Thyroid gland (tissue), 4 donors: ENCODE data around the gene PTCRA. TPM values are rescaled to one million over a fixed set of nuclear protein-coding genes. Genes with fewer than 3 reads are reported as not detected.

Experiments
- DNase-seq, 2 donors: peaks; one replicate each; pipeline ENCODE4 v3.0.0-alpha.2; 2019
- H3K27ac ChIP-seq, 3 donors: fragments of 200-600 bp; sonication (generic); 1 replicate in 2 of 3; 2 replicates in 1 of 3; pipeline ENCODE4 v1.5.1; 2016 to 2019; ENCODE audit warnings: mild to moderate bottlenecking in 1 of 3, moderate library complexity in 1 of 3
- H3K27me3 ChIP-seq: fragments of 200-600 bp; sonication (generic); one replicate; pipeline ENCODE4 v1.5.1; 2019
- H3K36me3 ChIP-seq, 2 donors: fragments of 200-600 bp; sonication (generic); one replicate each; pipeline ENCODE4 v1.5.1; 2016 to 2019
- H3K4me1 ChIP-seq, 2 donors: fragments of 200-600 bp; sonication (generic); one replicate each; pipeline ENCODE4 v1.5.1; 2017 to 2019
- H3K4me3 ChIP-seq, 3 donors: fragments of 200-600 bp; sonication (generic); replicated peaks in 1 of 3; 1 replicate in 2 of 3; 2 replicates in 1 of 3; pipeline ENCODE4 v1.5.1; 2016; ENCODE audit warnings: mild to moderate bottlenecking in 1 of 3
- H3K9me3 ChIP-seq: fragments of 200-600 bp; sonication (generic); one replicate; pipeline ENCODE4 v1.5.1; 2017
- CTCF ChIP-seq, 6 experiments: fragments of 200-600 bp in 3 of 6; fragments of 450-650 bp in 3 of 6; sonication (generic) in 3 of 6; IDR thresholded peaks; one replicate each; pipeline ENCODE4 v1.5.1; 2016 to 2019; ENCODE audit warnings: antibody characterized with exemption in 6 of 6, mild to moderate bottlenecking in 2 of 6, inconsistent platforms in 1 of 6, moderate library complexity in 1 of 6
- POLR2A ChIP-seq, 2 donors: fragments of 450-650 bp; IDR thresholded peaks; one replicate each; pipeline ENCODE4 v1.6.1; 2017; ENCODE audit warnings: antibody characterized with exemption in 2 of 2, mild to moderate bottlenecking in 2 of 2, moderate library complexity in 1 of 2
- WGBS, 2 donors: methylation state at CpG; one replicate each; pipeline ENCODE4 v1.1.5; 2017; 5-methylcytosine and 5-hydroxymethylcytosine counted together
- intact Hi-C: fragments of 100-400 bp; cut with DNase I; formaldehyde crosslinking; loops from one replicate; pipeline ENCODE4 v1.15.1; 2023
- total RNA-seq, 4 donors: library from RNA; depleted of rRNA; stranded (reverse); fragments of >200 nt; gene quantifications; one replicate each; pipeline ENCODE4 v1.2.3, GENCODE V29; 2016

PTCRA gene
- total RNA-seq, 4 donors from 2014 or later: not detected

GRCh38 chr6:42923666-42924065 is 7.8 kb downstream of the PTCRA start:
- intact Hi-C loops: no loop called here
- no peak overlapping the region for H3K4me3 ChIP-seq
- no peaks in the 10 kb centered on the region for H3K9me3 ChIP-seq
- TF ChIP-seq POLR2A (IDR thresholded peaks at IDR 0.05) (no peak), CTCF (IDR thresholded peaks at IDR 0.05) (no peak)
- 77% methylated on average over 2 of the region's 2 CpGs for WGBS, 2 donors
- peaks cover 5 to 6% of the 10 kb centered on the region in 2 donors for H3K4me1 ChIP-seq
- no peak overlapping the region for H3K27ac ChIP-seq
- H3K27me3 ChIP-seq: peaks cover 3% of the 10 kb centered on the region
- DNase-seq: no peak
- no peaks in the 10 kb centered on the region for H3K36me3 ChIP-seq

DNA sequence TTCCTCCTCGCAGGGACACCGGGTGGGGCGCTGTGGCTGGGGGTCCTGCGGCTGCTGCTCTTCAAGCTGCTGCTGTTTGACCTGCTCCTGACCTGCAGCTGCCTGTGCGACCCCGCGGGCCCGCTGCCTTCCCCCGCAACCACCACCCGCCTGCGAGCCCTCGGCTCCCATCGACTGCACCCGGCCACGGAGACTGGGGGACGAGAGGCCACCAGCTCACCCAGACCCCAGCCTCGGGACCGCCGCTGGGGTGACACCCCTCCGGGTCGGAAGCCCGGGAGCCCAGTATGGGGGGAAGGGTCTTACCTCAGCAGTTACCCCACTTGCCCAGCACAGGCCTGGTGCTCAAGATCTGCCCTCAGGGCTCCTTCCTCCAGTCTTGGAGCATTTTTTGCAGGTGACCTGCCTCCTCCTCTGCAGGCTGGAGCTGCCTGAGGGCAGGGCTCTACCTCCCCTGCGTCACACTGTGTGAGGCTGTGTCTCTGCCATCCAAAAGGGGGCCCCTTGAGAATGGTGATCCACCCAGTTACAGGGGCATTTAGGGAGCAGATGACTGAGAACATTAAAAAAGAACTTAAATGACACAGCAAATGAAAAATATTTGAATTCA is 9.5 kb downstream of the PTCRA start:
- Histone ChIP-seq H3K27ac (no peak overlapping the region), H3K36me3 (no peaks in the 10 kb centered on the region), H3K4me3 (no peak overlapping the region), H3K9me3 (no peaks in the 10 kb centered on the region), H3K4me1 (peaks cover 9 to 11% of the 10 kb centered on the region in 2 donors), H3K27me3 (peaks cover 3% of the 10 kb centered on the region)
- DNase-seq: no peak
- 36 to 60% methylated on average over 6 to 7 of the region's 23 CpGs for WGBS, 2 donors
- intact Hi-C loops: no loop called here
- TF ChIP-seq CTCF (IDR thresholded peaks at IDR 0.05) (no peak), POLR2A (IDR thresholded peaks at IDR 0.05) (no peak)

DNA sequence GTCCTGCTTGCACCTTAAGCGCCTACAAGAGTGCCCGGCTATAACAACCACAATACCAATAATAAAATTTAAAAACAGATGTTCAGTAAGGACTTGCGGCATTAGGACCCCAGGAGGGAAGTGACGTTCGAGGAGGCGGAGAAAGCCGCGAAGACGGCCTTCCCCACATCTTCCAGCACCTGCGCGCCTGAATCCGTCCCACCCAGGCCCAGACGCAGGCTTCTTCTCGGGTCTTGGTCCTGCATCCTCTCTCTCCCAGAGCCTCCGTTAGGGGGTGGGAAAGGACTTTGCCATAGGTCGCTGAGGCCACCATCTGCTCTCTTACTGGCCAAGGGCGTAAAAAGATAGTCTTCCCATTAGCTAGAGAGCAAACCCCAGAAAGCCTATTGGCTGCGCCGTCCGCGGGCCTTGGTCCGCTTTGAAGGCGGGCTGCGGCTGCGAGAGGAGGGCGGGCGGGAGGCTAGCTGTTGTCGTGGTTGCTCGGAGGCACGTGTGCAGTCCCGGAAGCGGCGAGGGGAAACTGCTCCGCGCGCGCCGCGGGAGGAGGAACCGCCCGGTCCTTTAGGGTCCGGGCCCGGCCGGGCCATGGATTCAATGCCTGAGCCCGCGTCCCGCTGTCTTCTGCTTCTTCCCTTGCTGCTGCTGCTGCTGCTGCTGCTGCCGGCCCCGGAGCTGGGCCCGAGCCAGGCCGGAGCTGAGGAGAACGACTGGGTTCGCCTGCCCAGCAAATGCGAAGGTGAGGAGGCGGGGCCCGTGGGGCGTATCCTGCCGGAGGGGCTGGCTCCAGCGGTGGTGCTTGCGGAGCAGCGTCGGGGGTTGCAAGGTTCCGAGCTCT is 13.3 kb downstream of the PTCRA start, which contains the start of gene CNPY3:
TSS of gene CNPY3 (plus strand) at position 495 of the 835 bp plus-strand sequence. CDS start at position 586, 91 bp downstream.
- intact Hi-C loops: no loop called here

GRCh38 chr6:42929821-42930360 is 14.0 kb downstream of the PTCRA start:
- intact Hi-C loops: no loop called here
- peak overlapping the region; percentile 81 to 92 (median 89) for H3K27ac ChIP-seq
- H3K36me3 ChIP-seq: peaks cover 0 to 5% of the 10 kb centered on the region in 2 donors
- no peaks in the 10 kb centered on the region for H3K9me3 ChIP-seq
- TF ChIP-seq CTCF (IDR thresholded peaks at IDR 0.05): no peak
- TF ChIP-seq POLR2A (IDR thresholded peaks at IDR 0.05): no peak
- H3K27me3 ChIP-seq: peaks cover 3% of the 10 kb centered on the region
- WGBS, 2 donors: 4 to 5% methylated on average over 16 of the region's 16 CpGs
- no peak for DNase-seq
- peak overlapping the region; percentile 16 to 75 (median 29) for H3K4me3 ChIP-seq
- H3K4me1 ChIP-seq: peaks cover 12 to 18% of the 10 kb centered on the region in 2 donors

More for the DNA sequence above, 13.3 kb downstream of the PTCRA start, which contains the start of gene CNPY3:
- peak in 1 of 2 donors; percentile 67 for TF ChIP-seq POLR2A (IDR thresholded peaks at IDR 0.05)
- no peak for TF ChIP-seq CTCF (IDR thresholded peaks at IDR 0.05)
- H3K4me3 ChIP-seq: peak within 1 kb of the TSS; percentile 16 to 75 (median 29)
- no peaks in the 10 kb centered on the region for H3K9me3 ChIP-seq
- H3K4me1 ChIP-seq: peaks cover 12 to 18% of the 10 kb centered on the region in 2 donors
- H3K27ac ChIP-seq: peak within 1 kb of the TSS; percentile 81 to 92 (median 89)
- peak; percentile 92 to 95 for DNase-seq
- H3K36me3 ChIP-seq: no peaks in the 10 kb centered on the region
- 0% methylated on average over 15 to 25 of the region's 63 CpGs for WGBS, 2 donors
- peaks cover 3% of the 10 kb centered on the region for H3K27me3 ChIP-seq
